NCI-H510A (cell line): ENCODE data around the gene CCDC167.

Experiments used
- DNase-seq: peaks from one replicate; lab custom pipeline; 2025; lab: John Stamatoyannopoulos, UW

The CCDC167 gene

DNA sequence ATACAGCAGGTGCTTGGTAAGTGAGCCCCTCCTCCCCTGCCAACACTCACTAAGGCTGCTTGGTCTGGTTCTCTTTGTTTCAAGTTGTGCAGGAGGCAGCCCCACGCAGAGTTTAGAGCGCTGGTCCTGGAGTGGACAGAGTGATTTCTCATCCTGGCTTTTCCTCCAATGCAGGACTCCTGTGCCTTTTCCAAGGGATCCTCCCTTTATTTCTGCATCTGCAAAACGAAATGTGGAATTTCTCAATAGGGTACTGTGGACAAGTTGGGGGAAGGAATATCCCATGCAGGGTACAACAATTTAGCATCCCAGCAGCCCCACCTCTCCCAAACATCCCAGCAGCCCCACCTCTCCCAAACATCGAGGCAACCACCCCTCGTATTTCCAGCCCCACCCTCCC lies 30.6 kb upstream of the CCDC167 start:
- no peak for DNase-seq

- no peak for DNase-seq
Observed at GRCh38 chr6:37528541-37528940, 28.8 kb upstream of the CCDC167 start.

DNA sequence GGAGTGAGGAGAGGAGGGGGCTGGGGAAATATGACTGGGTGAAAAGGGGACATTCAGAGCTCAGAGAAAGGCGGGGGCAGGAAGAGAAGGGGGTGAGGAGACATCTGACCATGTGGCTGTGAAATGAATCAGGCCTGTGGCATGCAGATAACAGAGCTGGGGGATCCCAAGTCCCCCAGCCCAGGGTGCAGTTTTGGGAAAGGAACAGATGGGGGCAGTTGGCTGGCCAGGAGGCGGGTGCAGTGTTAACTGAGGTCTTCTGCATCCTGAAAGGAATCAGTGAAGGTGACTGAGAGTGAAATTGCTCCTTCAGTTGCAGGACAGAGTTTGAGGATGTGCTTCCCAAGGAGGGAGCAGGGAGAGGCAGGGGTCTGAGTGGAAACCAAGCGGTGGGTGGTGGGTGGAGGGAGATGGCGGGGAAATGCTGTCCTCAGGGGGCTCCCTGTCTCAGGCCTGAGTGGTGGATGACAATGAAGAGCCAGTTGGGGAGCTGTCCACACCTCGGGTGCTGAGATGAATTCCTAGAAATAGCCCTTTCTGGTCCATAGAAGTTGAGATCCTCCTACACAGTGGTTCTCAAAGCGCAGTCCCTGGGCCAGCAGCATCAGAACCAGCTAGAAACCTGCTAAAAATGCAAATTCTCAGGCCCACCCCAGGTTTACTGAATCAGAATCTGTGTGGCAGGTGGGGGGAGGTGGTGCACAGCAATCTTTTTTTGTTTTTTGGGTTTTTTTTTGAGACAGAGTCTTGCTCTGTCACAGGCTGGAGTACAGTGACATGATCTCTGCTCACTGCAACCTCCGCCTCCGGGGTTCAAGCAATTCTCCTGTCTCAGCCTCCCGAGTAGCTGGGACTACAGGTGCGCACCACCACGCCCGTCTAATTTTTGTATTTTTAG lies 26.0 kb upstream of the CCDC167 start:
- DNase-seq, result no peak

- DNase-seq, result no peak
Observed at GRCh38 chr6:37524970-37525318, 25.3 kb upstream of the CCDC167 start.

GRCh38 chr6:37524025-37524969 lies 24.6 kb upstream of the CCDC167 start:
- no peak for DNase-seq

DNA sequence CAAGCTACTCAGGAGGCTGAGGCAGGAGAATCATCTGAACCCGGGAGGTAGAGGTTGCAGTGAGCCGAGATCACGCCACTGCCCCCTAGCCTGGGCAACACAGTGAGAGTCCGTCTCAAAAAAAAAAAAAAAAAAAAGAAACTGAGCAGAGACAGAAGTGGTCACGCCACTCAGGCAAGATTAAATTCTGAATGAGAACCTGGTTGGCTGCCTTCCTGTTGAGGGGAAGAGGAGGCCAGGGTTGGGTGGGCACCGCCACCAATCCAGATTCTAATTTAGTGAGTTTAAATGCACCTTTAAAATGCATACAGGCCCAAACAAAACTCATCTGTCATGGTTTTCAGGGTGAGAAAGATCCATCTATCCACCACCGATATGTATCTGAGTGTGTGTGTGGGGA lies 23.7 kb upstream of the CCDC167 start:
- no peak for DNase-seq

DNA sequence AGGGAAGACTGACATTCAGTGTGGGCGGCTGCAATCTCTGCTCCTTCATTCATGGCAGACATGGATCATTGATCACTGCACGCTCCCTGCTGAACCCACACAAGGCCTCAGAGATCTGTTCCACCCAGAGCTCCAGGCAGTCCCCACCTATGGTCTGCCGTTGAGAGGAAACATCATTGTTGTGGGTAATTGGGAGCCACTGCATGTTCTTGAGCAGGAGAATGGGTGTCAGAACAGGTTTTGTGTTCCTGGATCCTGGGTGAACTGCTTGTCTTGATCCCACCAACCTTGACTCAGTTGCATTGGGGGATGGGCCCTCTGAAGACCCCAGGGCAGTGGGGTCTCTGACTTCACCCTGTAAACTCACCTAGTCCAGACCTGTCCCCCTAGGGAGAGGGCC lies 23.1 kb upstream of the CCDC167 start:
- no peak for DNase-seq

DNA sequence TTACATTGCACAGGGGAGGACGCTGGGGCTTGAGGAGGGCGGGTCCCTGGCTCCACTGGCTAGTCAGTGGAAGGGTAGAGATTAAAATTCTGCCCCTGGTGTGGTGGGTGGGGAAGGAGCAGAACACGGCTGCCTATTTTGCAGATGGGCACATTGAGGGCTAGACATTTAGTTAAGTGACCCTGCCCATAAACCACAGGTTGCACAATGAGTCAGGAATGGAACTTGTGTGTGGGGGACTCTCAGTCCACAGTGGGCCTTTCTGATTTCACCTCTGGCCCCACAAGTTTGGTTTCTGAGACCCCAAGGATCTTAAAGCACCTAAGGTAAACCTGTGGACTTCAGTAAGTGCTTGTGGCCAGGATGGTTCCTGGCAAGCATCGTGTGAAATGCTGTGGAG lies 22.0 kb upstream of the CCDC167 start:
- DNase-seq, result no peak

DNA sequence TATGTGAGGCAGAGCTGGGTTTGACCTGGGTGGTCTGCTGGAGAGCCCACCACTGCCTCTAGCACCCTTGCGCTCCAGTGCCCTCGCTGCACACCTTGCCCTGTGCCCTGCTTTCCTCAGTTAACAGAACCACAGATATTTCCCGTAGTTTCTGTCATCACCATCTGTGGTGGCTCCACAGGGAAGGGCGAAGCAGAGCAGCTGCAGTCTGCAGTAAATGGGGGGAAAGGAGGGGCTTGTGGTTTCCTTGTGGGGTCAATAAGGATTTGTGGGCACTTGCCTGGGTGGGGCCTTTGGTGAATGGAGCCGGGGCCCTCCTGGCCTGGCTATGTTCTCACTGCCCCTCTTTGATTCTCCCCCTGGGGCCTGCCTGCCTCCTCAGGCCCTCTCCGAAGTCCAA lies 21.2 kb upstream of the CCDC167 start:
- no peak for DNase-seq

DNA sequence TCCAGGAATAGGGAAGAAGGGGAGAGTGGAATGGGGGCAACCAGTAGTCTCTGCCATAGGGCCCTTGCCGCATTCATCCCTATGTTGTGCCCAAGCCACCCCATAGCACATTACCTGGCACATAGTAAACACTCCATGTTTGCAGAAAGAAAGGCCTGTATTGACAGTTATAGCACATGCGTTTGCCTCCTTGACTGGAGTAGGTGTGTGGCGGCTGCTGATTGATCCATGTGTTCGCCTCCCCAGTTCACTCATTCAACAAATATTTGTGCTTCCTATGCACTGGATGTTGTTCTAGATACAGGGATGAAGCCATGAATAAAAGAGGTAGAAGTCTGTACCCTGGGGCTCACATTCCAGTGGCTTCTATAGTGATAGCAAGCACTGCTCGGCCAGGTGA lies 19.8 kb upstream of the CCDC167 start:
- DNase-seq, result no peak

DNA sequence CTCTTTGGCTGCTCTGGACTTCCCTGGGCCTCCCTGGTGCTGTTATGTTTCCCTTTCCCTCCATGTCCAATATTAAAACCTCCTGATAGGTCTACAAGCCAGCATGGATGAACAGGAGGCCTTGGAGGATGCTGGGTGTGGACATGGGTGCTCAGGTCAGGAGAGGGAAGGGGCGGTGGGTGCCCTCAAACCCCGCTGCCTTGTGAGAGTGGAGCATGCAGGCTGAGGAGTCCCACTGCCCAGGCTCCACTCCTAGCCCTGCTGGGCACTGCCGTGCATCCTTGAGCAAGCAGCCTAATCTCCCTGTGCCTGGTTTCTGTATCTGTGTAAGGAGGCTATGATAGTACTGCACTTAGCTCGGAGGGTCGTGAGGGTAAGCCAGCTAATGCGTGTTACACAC lies 18.4 kb upstream of the CCDC167 start:
- no peak for DNase-seq

DNA sequence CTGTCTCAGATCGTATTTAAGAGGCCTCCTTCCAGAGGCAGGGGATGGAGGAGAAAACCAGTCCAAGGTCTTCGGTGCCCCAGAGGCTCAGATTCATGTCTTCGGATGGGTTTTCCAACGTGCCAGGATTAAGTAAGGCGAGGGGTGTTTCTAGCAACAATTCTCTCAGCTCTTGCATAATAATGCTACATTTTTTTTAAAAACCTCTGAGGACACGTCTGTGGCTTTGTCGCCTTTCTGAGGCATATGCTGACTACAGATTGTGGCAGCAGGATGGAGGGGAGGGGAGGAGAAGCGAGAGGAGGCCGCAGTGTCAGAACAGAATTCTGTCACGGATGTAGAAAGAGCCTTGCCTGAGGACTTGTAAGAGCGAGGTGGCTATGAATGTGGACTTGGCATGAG lies 17.7 kb upstream of the CCDC167 start:
- DNase-seq, result no peak

- DNase-seq, result no peak
Observed at GRCh38 chr6:37516920-37517405, 17.3 kb upstream of the CCDC167 start.

GRCh38 chr6:37516076-37516919 lies 16.6 kb upstream of the CCDC167 start:
- DNase-seq, result peak; percentile 62

GRCh38 chr6:37515712-37516075 lies 16.0 kb upstream of the CCDC167 start:
- DNase-seq, result no peak

DNA sequence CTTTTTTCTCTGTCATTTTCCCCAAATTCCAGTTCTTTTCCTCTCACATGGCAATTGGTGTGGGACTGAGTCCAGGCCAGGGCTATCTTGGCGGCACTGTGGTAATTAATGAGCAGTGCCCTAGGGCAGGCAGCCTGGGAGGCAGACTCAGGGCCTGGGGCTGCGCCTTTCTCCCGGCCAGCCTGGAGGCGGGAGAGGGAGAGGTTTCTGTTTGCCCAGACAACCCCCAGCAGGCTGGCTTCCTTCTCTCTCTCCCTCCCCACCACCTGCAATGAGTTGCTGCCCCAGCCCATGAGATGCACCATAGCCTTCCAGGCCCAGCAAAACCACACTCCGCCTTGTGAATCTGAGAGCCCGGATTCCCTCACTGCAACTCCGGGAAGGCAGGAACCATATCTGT lies 15.1 kb upstream of the CCDC167 start:
- DNase-seq, result no peak

GRCh38 chr6:37514321-37514771 lies 14.7 kb upstream of the CCDC167 start:
- no peak for DNase-seq

DNA sequence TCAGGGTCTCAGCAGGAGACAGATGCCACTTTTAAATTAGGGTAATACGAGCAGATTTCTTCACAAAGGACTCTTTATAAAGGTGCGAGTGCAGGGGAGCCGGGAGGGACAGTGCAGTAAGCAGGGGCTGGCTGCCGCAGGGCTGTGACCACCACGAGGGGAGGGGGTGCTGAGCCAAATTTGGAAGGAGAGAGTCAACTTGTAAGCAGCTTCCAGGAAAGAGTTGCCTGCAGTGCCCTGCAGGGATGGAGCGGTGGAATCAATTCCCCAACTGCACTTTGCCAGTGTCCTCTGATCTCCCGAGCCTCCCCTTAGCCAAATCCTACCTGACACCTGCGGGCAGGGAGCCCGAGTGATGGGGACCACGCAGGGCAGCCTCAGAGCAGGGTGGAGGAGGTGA lies 13.9 kb upstream of the CCDC167 start:
- DNase-seq, result no peak

DNA sequence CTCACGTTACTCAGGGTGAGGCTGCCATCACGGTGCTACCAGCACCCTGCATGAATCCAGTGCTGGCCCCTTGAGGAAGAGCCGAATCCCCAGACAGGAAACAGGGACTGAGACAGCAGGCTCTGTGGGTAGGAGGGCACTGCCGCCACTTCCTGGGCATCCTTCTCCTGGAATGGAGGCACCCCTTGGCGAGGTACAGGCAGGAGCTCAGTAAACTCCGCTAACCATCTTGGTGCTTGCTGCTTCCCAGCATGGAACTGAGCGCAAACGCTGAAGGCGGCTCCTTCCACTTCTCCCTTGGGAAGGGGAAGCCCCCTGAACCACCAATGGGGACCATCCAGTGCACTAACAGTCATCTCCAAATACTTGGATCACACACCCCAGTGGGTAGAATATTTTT lies 13.5 kb upstream of the CCDC167 start:
- DNase-seq, result no peak

GRCh38 chr6:37512400-37513011 lies 12.8 kb upstream of the CCDC167 start:
- DNase-seq, result no peak

DNA sequence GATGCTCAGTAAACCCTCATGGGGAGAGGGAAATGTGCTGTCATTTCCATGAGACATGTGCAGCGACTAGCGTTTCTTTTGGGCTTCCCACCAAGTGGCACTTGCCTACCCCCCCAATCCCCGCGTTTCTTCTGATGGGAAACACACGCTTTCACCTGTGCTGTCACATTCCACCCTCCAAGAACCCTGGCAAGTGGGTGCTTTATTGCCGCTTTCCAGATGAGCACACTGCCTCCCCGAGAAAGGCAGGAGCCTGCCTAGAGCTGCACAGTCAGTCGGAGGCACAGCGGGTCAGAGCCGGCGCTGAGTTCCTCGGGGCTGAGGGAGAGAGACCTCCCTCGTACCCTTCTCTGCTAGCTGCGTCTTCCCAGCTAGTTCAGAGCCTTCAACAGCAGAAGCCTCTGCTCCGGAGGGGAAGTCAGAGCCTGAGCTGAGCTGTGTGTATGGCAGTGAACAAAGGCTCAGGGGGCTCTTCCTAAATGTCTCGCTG lies 12.3 kb upstream of the CCDC167 start:
- DNase-seq, result no peak
